Type B pancreatic cell (in vitro differentiated cells): Measurements from ENCODE around the gene EPN3. TPM values are rescaled to one million over a fixed set of nuclear protein-coding genes. Genes with fewer than 3 reads are reported as not detected.

Source experiments
- DNase-seq: peaks from one replicate; pipeline ENCODE4 v3.0.0; 2021; ENCODE audit warnings: mixed read lengths; ENCODE audit not compliant: unreplicated experiment; ENCODE audit errors: extremely low spot score
- H3K27ac Mint-ChIP-seq: 2 replicates; pipeline ENCODE4 v1.8.0; 2021; ENCODE audit warnings: mild to moderate bottlenecking, mixed read lengths
- H3K27me3 Mint-ChIP-seq: 2 replicates; pipeline ENCODE4 v1.8.0; 2021; ENCODE audit warnings: mixed read lengths
- H3K36me3 Mint-ChIP-seq: 2 replicates; pipeline ENCODE4 v1.8.0; 2021; ENCODE audit warnings: mixed read lengths
- H3K4me1 Mint-ChIP-seq: one replicate; pipeline ENCODE4 v1.8.0; 2021; ENCODE audit warnings: mixed read lengths; ENCODE audit not compliant: unreplicated experiment
- H3K4me3 Mint-ChIP-seq: 2 replicates; pipeline ENCODE4 v1.8.0; 2021; ENCODE audit warnings: mild to moderate bottlenecking, mixed read lengths
- H3K9me3 Mint-ChIP-seq: 2 replicates; pipeline ENCODE4 v1.8.0; 2021; ENCODE audit warnings: mixed read lengths
- total RNA-seq: library from RNA; stranded (reverse); gene quantifications from 2 replicates; pipeline ENCODE4 v1.2.1, GENCODE V29; 2021; ENCODE audit warnings: low replicate concordance
- TF ChIP-seq, protein P1 (sequence below): fragments of 200-600 bp; sonication (generic); conservative IDR thresholded peaks from 2 replicates; pipeline ENCODE4 v1.5.0; 2021; ENCODE audit warnings: antibody characterized with exemption, mild to moderate bottlenecking

Gene EPN3
- total RNA-seq, 1 donor from 2014 or later, result 41.7 TPM

- TF ChIP-seq, protein P1, sequence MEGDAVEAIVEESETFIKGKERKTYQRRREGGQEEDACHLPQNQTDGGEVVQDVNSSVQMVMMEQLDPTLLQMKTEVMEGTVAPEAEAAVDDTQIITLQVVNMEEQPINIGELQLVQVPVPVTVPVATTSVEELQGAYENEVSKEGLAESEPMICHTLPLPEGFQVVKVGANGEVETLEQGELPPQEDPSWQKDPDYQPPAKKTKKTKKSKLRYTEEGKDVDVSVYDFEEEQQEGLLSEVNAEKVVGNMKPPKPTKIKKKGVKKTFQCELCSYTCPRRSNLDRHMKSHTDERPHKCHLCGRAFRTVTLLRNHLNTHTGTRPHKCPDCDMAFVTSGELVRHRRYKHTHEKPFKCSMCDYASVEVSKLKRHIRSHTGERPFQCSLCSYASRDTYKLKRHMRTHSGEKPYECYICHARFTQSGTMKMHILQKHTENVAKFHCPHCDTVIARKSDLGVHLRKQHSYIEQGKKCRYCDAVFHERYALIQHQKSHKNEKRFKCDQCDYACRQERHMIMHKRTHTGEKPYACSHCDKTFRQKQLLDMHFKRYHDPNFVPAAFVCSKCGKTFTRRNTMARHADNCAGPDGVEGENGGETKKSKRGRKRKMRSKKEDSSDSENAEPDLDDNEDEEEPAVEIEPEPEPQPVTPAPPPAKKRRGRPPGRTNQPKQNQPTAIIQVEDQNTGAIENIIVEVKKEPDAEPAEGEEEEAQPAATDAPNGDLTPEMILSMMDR, result no peak
- Mint-ChIP-seq H3K27me3 (no peaks in the 10 kb centered on the region), H3K36me3 (no peaks in the 10 kb centered on the region), H3K9me3 (no peaks in the 10 kb centered on the region), H3K4me1 (peaks cover 4% of the 10 kb centered on the region), H3K4me3 (no peak overlapping the region), H3K27ac (no peak overlapping the region)
- DNase-seq, result no peak
These were observed 41.0 kb upstream of the EPN3 start for GRCh38 chr17:50491505-50491904.

DNA sequence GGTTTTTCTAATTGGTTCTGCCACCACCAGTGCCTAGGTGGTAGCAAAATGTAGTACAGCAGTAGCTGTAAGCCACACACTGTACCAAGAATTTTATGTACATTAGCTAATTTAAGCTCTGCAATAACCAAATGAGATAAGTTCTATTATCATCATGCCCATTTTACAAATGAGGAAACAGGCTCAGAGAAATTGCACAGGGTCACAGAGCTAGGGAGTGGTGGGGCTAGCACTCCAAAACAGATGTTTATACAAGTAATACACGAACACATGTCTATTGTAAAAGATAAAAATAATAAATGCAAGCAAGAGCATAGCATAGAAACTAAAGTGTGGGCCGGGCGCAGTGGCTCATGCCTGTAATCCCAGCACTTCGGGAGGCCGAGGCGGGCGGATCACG lies 40.3 kb upstream of the EPN3 start:
- Mint-ChIP-seq H3K36me3 (no peaks in the 10 kb centered on the region), H3K4me3 (no peak overlapping the region), H3K27ac (no peak overlapping the region), H3K4me1 (peaks cover 4% of the 10 kb centered on the region), H3K27me3 (no peaks in the 10 kb centered on the region), H3K9me3 (no peaks in the 10 kb centered on the region)
- TF ChIP-seq, protein P1, result no peak
- DNase-seq, result no peak

GRCh38 chr17:50493744-50494143 lies 38.8 kb upstream of the EPN3 start:
- Mint-ChIP-seq H3K4me3 (no peak overlapping the region), H3K36me3 (no peaks in the 10 kb centered on the region), H3K27ac (no peak overlapping the region), H3K9me3 (no peaks in the 10 kb centered on the region), H3K27me3 (no peaks in the 10 kb centered on the region), H3K4me1 (peaks cover 4% of the 10 kb centered on the region)
- DNase-seq, result no peak
- TF ChIP-seq, protein P1, result no peak

GRCh38 chr17:50495217-50495823 lies 37.2 kb upstream of the EPN3 start:
- no peaks in the 10 kb centered on the region for H3K36me3 Mint-ChIP-seq

DNA sequence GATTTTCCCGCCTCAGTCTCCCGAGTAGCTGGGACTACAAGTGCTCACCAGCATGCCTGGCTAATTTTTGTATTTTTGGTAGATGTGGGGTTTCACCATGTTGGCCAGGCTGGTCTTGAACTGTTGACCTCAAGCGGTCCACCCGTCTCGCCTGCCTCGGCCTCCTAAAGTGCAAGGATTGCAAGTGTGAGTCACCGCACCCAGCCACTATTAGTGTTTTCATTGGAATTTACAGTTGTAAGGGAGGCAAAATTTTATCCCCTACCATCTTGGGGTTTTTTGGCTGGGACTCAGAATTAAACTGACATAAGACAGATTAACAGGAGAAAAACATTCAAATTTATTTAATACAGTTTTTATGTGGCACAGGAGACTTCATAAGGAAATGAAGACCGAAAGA lies 36.6 kb upstream of the EPN3 start:
- H3K27ac Mint-ChIP-seq, result no peak overlapping the region
- H3K36me3 Mint-ChIP-seq, result no peaks in the 10 kb centered on the region
- H3K9me3 Mint-ChIP-seq, result no peaks in the 10 kb centered on the region
- H3K27me3 Mint-ChIP-seq, result no peaks in the 10 kb centered on the region
- H3K4me1 Mint-ChIP-seq, result peaks cover 4% of the 10 kb centered on the region
- TF ChIP-seq, protein P1, result no peak
- DNase-seq, result no peak
- H3K4me3 Mint-ChIP-seq, result no peak overlapping the region

More at GRCh38 chr17:50495217-50495823, 37.2 kb upstream of the EPN3 start:
- TF ChIP-seq, protein P1, result no peak
- H3K27me3 Mint-ChIP-seq, result no peaks in the 10 kb centered on the region
- H3K4me3 Mint-ChIP-seq, result no peak overlapping the region
- no peaks in the 10 kb centered on the region for H3K9me3 Mint-ChIP-seq
- no peak for DNase-seq
- no peak overlapping the region for H3K27ac Mint-ChIP-seq
- peaks cover 4% of the 10 kb centered on the region for H3K4me1 Mint-ChIP-seq
